GM12872 (cell line): Measurements from ENCODE around the gene YEATS2.

Source experiments
- TF ChIP-seq, protein P1 (sequence below): IDR thresholded peaks from 3 replicates; pipeline ENCODE4 v1.5.1; 2011; ENCODE audit warnings: low read depth, mild to moderate bottlenecking, low read length, moderate library complexity; ENCODE audit not compliant: insufficient read depth

Gene YEATS2

DNA sequence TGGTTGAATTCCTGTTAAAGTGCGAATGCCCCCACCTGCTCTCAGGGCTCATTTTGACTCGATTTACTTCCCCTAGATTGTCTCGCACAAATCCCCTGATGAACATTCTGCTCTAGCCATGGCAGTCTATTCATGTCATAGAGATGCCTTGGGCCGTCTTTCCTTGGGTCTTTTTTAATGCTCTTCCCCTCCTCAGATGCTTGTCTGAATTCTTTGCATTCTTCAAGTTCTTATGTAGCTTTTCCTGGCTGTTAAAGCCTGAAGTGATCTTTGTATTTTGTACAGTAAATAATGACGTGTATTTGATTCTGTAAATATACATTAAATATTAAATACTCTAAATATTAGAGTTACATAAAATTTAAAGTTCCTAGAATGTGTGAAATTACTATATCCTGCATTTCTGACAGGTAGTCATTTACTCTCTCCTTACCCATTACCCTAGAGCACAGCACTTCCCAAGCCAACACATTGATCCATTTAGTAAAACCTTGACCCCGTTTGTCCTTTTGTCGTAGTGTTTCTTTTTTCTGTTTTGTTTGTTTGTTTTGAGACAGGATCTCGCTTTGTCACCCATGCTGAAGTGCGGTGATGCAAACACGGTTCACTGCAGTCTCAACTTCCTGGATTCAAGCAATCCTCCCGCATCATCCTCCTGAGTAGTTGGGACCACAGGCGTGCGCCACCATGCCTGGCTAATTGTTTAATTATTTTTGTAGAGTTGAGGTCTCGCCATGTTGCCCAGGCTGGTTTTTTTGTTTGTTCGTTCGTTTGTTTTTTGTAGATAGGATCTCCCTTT is 47.9 kb downstream of the YEATS2 start:
- TF ChIP-seq, protein P1, sequence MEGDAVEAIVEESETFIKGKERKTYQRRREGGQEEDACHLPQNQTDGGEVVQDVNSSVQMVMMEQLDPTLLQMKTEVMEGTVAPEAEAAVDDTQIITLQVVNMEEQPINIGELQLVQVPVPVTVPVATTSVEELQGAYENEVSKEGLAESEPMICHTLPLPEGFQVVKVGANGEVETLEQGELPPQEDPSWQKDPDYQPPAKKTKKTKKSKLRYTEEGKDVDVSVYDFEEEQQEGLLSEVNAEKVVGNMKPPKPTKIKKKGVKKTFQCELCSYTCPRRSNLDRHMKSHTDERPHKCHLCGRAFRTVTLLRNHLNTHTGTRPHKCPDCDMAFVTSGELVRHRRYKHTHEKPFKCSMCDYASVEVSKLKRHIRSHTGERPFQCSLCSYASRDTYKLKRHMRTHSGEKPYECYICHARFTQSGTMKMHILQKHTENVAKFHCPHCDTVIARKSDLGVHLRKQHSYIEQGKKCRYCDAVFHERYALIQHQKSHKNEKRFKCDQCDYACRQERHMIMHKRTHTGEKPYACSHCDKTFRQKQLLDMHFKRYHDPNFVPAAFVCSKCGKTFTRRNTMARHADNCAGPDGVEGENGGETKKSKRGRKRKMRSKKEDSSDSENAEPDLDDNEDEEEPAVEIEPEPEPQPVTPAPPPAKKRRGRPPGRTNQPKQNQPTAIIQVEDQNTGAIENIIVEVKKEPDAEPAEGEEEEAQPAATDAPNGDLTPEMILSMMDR: no peak

DNA sequence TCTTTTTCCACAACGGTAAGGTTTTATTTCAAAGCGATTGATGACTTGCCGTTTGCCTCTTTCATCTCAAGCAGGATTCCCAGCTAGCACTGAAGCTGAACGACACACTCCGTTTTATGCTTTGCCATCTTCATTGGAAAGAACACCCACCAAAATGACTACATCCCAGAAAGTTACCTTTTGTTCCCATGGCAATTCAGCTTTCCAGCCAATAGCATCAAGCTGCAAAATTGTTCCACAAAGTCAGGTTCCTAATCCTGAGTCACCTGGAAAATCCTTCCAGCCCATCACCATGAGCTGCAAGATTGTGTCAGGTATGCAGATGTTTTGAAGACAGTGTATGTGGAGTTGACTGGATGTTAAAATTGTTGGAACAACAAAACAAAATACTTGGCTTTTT is 56.5 kb downstream of the YEATS2 start:
- TF ChIP-seq, protein P1: no peak

DNA sequence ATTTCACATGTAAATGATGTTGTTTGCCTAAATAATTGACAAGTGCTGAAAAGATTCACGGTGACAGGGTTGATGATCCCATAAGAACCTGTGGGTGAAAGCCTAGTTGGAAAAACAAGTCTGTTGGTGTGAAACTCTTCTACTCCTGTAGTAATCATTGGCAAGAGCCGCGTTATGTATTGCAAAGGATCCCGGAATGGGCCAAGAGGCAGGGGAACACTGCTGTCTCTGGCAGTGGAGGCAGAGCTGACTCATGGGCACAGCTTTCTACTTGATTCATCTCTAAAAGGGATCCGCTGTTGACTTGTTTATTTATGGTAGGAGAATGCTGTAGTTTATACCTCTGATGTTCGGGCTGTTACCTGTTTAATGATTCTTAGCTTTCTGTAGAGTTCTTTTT is 64.7 kb downstream of the YEATS2 start:
- TF ChIP-seq, protein P1: no peak

DNA sequence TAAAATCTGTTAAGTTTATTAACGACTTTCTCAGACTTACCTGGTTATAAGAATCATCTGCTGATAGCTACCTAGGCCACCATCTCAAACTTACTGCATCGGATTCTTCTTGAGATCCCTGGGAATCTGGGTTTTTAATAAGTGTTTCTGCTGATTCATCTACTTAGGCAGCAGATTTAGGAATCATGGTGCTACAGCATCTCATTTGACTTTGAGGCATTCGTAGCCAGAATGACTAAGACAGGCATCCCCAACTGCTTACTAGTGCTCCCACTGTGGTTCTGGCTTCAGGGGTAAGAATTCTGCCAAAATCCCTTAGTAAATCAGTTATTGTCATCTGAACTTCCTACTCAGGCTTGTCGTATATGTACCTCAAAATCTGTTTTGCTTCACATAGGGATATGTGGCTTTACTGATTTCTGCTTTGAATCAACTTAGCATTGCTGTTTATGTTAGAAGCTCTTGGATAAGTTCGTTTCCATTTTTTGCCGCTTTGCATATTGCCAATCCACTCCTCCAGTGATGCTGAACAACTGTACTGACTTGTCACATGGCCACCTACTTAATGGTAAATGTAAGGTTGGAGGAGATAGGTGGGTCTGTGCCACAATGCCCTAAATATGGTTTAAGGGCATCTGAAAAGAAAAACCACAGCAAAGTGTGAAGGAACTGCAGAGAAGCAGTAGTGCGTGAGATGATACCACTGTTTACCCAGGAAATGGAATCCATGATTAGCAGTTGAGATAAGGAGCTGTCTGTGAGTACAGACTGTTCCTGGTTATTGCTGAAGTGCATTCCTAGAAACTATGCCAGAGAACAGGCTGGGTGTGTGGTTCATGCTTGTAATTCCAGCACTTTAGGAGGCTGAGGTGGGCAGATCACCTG is 67.5 kb downstream of the YEATS2 start:
- TF ChIP-seq, protein P1: no peak

DNA sequence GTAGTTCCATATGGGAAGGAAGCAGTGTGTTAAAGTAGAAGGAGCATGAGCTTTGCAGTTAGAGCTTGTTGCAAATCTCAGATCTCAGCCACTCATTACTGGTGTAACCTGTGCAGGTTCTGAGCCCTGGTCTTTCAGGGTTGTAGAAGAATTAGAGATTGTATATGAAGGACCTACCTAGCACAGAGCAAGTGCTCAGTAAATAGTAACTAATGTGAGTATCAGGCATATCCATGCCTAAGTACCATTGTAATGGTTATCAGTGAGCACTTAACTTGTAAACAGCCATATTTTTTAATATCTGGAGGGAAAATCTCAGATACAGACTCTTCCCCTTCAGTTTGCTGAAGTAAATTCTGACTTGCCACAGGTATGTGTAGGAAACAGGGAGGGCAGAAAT is 68.5 kb downstream of the YEATS2 start:
- TF ChIP-seq, protein P1: no peak

DNA sequence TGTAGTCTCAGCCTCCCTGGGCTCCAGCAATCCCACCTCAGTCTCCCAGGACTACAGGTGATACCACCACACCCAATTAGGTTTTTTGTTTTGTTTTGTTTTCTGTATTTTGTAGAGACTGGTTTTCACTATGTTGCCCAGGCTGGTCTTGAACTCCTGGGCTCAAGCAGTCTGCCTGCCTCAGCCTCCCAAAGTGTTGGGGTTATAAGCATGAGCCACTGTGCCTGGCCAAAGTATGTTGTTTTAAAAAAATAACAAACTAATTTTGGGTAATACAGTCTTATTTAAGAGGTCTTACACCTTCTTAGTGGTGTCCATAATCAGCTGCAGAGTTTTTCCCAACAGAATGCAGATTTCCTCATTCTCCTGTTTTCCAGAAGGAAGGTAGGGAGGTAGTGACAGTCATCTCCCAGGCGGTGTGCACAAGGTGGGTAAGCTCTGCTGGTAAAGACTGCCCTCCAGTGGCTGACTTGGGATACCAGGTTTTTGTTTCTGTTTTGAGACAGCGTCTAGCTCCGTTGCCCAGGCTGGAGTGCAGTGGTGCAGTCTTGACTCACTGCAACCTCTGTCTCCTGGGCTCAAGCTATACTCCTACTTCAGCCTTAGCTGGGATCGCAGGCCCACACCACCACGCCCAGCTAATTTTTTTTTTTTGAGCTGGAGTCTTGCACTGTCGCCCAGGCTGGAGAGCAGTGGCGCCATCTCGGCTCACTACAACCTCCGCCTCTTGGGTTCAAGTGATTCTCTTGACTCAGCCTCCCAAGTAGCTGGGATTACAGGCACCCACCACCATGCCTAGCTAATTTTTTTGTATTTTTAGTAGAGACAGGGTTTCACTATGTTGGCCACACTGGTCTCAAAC is 69.4 kb downstream of the YEATS2 start:
- TF ChIP-seq, protein P1: peak; percentile 88
